Activated CD4-positive, alpha-beta T cell treated with anti-CD3 and anti-CD28 coated beads for 24 hours (primary cell): ENCODE results near the gene TRAF1.

ENCODE experiments used
- DNase-seq, 2 donors: peaks; one replicate each; pipeline ENCODE4 v3.0.0-alpha.2; 2020; ENCODE audit warnings: low read depth in 2 of 2

TRAF1 gene

DNA sequence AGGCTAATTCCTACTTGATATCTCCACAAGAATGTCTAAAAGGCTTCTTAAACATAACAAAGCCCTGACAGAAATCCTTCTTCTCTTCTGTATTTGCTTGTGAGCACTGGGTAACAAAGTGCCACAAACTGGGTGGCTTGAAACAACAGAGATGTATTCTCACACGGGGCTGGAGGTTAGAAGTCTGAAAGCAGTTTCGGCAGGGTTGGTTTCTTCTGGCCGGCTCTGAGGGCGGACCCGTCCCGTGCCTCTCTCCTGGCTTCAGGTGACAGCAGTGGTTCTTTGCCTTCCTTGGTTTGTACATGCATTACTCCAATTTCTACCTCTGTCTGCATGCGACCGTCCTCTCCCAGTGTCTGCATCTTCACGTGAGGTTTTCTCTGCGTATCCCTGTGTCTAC is 14.0 kb upstream of the TRAF1 start:
- no peak for DNase-seq

- no peak for DNase-seq
These were observed 12.3 kb upstream of the TRAF1 start for GRCh38 chr9:120938851-120939250.

- no peak for DNase-seq
These were observed 11.0 kb upstream of the TRAF1 start for GRCh38 chr9:120937596-120937995.

- DNase-seq = no peak
These were observed 10.5 kb upstream of the TRAF1 start for GRCh38 chr9:120937127-120937526.

GRCh38 chr9:120936764-120937122 is 10.1 kb upstream of the TRAF1 start:
- no peak for DNase-seq

GRCh38 chr9:120936011-120936763 is 9.6 kb upstream of the TRAF1 start:
- DNase-seq = peak; percentile 88 to 95

DNA sequence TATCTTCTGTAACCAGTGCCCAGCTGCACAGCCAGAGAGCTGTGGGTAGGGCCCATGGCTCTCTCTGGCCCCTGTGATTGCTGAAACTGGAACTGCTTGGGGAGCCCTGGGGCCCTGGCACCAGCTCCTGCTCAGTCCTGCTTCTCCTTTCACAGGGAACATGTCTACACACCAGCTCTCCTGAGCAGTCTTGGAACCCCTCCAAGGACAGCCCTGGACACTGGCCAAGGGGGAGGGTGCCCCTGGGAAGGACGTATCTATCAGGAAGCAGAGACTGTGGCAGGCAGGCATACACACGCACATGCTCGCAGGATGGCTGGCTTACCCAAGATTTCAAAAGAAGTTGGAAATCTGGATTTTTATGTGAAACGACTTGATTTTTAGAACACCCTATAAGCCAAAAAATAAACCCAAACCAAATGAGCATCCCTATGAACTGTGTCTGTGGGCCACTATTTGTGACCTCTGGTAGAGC is 8.8 kb upstream of the TRAF1 start:
- DNase-seq = no peak

GRCh38 chr9:120934281-120934680 is 7.7 kb upstream of the TRAF1 start:
- DNase-seq = no peak

- no peak for DNase-seq
These were observed 6.9 kb upstream of the TRAF1 start for GRCh38 chr9:120933310-120934055.

- DNase-seq = no peak
These were observed 5.7 kb upstream of the TRAF1 start for GRCh38 chr9:120932086-120932823.

GRCh38 chr9:120931231-120932085 is 4.9 kb upstream of the TRAF1 start:
- peak in 1 of 2 donors; percentile 50 for DNase-seq

DNA sequence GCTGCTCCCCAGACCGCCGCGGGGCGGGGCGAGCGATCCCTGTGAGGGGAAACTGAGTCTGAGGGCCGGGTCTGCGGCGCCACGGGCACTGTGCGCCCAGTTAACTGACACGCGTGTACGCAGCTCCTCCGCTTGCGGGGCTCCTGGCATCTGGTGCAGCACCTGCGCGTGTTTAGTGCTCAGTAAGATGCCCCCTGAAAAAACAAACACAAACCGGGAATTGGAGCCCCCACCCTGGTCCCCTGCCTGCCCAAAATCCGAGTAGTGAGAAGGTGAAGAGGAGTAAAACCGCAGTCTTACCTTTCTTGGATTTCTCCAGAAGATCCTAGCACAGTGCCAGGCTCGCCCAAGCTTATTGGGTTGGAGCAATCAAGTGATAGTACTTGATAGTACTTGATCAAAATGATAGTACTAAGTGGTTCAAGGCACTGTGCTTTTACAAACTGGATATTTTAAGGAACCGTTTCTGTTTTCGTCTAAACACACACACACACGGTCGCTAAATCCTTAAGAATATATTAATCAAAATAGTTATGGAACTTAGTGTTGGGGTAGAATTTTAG is 2.7 kb upstream of the TRAF1 start:
- no peak for DNase-seq

- peak; percentile 42 to 61 for DNase-seq
These were observed 2.1 kb upstream of the TRAF1 start for GRCh38 chr9:120928483-120929228.

DNA sequence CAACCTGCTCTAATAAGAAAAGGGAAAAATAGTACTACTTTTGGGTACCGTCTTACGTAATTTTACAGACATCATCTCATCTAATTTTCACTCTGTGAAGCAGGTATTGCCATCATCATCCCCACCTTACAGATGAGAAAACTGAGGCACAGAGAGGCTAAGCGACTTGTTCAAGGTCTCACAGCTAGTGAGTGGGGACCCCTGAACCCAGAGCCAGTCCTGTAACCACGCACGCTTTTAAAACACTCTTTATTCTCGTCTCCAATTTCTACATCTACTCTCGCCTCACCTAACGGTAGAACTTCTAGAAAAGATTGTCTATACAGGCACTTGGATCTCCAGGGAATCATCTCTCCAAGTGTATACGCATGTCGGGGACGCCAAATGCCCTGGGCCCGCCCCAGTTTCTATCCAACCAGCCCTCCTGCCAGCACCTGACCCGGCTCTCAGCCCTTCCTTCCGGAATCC is 1.5 kb upstream of the TRAF1 start:
- no peak for DNase-seq

- no peak for DNase-seq
These were observed 846 bp upstream of the TRAF1 start for GRCh38 chr9:120927269-120928014.

DNA sequence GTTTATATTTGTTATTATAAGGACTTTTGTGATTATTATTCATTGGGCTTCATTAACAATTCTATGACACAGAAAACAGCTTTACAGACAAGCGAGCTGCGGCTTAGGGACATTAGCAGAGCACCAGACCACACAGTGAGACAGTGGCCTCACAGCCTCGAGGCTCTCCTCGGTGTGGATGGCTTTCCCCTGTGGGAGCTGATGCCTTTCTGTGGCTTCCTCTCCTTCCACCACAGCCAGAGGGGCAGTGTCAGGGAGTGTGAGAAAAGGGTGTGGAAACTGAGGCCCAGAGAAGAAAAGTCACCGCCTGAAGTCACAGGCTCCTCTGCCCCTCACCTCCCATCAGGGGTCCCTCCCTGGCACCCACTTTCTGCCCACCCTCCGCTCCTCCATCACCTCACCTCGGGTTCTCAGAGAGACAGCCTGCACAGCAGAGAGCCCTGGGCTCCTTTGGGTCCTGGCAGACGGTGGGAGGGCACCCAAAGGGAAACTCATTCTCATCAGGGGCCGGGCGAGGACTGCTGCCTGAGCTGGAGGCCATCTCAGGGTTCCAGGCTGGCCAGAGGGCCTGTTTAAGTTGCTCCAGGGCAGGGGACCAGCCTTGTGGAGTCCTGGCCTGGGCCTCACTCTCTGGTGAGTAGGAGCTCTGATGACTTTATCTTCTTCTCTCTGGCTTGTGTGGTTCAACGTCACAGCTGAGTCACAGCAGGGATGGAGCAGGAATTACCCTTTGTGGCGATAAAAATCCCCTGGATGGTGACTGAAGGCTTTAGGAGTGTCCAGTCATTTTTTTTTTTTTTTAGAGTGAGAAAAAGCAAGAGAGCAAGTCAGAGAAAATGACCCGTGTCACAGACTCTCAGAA is 830 bp downstream of the TRAF1 start:
- peak; percentile 64 to 75 for DNase-seq

DNA sequence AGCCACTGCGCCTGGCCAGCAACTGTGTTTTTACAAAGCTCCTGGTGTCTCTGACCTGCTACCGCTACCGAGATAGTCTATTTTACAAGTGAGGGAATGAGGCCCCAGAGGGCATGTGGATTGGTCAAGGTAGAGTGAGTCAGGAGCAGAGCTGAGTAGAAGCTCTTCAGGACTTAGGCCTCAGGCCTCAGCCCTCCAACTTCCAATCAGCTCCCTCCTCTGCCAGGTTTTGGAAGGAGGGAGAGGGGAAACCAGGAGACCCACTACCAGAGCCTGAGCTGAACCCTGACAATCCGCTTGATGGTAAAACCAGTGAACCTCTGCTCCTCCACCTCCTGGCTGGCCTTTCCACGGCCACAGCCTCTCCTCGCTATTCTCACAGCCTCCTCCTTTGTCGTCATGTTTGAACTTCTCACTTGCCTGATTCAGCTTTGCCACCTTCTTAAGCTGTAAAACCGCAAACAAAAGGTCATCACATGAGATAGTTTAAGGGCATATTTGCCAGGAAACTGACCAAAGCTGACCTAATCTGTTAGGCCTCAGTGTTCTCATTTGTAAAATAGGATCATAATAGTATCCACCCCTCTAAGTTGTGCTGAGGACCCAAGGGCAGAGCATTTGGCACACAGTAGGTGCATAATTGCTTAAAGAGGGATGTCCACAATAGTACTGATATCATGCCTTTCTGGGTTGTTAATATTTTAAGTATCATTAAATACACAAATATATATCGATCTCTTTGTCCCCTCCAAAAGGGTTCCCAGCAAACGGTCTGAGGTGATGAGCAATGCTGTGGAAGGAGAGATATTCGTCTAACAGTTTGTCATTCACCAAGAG is 1.7 kb downstream of the TRAF1 start:
- no peak for DNase-seq
